Measurements from ENCODE around the gene SFSWAP.
"Not testable (repeated sequence)": the region's sequence is repeated elsewhere in the genome, so short reads cannot be mapped to it uniquely, and the experiment has no call there.

SFSWAP gene

DNA sequence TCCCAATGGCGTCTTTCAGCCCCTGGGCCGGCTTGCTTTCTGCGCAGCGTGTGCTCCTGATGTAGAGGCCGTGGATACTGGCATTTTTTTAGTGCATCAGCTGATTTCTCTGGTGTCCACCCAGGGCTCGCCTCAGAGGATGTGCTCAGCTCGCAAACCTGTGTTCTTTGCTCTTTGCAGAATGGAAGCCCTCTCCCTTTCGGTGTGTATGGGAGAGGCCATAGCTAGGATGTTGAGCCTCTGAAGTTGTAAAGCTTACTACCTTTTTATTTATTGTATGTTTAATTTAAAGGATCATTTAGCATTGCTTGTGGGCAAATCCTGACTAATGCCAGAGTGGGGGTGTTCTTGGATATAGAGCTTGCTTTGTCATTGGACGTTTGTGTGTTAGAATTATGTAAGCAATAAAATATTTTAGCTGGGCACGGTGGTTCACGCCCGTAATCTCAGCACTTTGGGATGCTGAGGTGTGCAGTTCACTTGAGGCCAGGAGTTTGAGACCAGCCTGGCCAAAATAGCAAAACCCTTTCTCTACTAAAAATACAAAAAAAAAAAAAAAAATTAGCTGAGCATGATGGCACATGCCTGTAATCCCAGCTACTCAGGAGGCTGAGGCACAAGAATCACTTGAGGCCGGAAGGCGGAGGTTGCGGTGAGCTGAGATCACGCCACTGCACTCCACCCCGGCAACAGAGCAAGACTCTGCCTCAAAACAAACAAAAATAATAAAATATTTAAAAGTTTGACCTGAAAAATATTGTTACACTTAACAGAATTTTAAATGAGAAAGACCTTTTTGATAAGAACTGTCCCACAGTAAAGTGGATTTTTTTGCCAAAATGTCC lies 64.7 kb downstream of the SFSWAP start:
- H3K27ac ChIP-seq: no peak overlapping the region
- no peak for DNase-seq

DNA sequence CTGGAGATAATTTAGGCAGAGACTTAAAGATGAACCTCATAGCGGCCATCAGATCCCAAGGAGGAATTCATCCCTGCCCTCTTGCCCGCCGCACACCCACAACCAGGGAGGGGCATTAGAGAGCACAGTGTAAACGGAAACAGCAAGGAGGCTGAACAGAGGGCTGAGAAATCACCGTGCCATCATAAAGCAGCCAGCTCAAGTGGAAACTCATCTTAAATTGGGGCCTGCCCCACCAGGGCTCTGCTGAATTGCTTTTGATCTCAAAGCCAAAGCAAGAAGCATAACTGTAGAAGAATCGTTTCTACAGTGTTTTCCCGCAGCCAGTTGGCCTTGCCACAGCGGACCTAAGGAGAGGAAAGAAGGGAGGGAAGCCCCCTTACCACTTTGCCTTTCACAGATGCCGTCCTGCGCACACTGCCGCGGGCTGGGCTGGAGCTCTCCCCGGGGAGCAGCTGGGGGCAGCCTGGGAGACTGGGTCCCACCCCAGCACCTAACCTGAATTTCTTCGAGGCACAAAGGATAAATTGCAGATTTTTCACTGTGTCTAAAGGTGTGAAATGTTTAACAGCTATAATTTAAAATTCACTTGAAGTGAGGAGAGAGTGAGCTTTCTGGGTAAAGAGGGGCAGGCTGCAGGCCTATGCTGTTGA lies 65.5 kb downstream of the SFSWAP start:
- H3K9me3 ChIP-seq (ENCODE audit: severe bottlenecking): no peaks in the 10 kb centered on the region
- peaks cover 39% of the 10 kb centered on the region for H3K36me3 ChIP-seq
- no peaks in the 10 kb centered on the region for H3K27me3 ChIP-seq (ENCODE audit: insufficient read depth, low read depth, severe bottlenecking)
- no peak overlapping the region for H3K4me3 ChIP-seq (ENCODE audit: low read depth, low read length)
- TF ChIP-seq, protein P1, sequence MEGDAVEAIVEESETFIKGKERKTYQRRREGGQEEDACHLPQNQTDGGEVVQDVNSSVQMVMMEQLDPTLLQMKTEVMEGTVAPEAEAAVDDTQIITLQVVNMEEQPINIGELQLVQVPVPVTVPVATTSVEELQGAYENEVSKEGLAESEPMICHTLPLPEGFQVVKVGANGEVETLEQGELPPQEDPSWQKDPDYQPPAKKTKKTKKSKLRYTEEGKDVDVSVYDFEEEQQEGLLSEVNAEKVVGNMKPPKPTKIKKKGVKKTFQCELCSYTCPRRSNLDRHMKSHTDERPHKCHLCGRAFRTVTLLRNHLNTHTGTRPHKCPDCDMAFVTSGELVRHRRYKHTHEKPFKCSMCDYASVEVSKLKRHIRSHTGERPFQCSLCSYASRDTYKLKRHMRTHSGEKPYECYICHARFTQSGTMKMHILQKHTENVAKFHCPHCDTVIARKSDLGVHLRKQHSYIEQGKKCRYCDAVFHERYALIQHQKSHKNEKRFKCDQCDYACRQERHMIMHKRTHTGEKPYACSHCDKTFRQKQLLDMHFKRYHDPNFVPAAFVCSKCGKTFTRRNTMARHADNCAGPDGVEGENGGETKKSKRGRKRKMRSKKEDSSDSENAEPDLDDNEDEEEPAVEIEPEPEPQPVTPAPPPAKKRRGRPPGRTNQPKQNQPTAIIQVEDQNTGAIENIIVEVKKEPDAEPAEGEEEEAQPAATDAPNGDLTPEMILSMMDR (IDR thresholded peaks at IDR 0.05; ENCODE audit: low read depth, low read length): no peak
- no peak for DNase-seq
- no peak overlapping the region for H3K27ac ChIP-seq

More for the DNA sequence above, 64.7 kb downstream of the SFSWAP start:
- Histone ChIP-seq H3K36me3 (peaks cover 44% of the 10 kb centered on the region), H3K9me3 (ENCODE audit: severe bottlenecking) (no peaks in the 10 kb centered on the region), H3K4me3 (ENCODE audit: low read depth, low read length) (no peak overlapping the region), H3K27me3 (ENCODE audit: insufficient read depth, low read depth, severe bottlenecking) (no peaks in the 10 kb centered on the region)
- TF ChIP-seq, protein P1 (IDR thresholded peaks at IDR 0.05; ENCODE audit: low read depth, low read length): no peak

DNA sequence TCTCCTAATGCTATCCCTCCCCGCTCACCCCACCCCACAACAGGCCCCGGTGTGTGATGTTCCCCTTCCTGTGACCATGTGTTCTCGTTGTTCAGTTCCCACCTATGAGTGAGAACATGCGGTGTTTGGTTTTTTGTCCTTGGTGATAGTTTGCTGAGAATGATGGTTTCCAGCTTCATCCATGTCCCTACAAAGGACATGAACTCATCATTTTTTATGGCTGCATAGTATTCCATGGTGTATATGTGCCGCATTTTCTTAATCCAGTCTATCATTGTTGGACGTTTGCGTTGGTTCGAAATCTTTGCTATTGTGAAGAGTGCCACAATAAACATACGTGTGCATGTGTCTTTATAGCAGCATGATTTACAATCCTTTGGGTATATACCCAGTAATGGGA lies 66.4 kb downstream of the SFSWAP start:
- H3K4me3 ChIP-seq (ENCODE audit: low read depth, low read length); H3K27ac ChIP-seq; H3K9me3 ChIP-seq (ENCODE audit: severe bottlenecking); H3K27me3 ChIP-seq (ENCODE audit: insufficient read depth, low read depth, severe bottlenecking); DNase-seq: not testable (repeated sequence)
- H3K36me3 ChIP-seq: peaks cover 38% of the 10 kb centered on the region

DNA sequence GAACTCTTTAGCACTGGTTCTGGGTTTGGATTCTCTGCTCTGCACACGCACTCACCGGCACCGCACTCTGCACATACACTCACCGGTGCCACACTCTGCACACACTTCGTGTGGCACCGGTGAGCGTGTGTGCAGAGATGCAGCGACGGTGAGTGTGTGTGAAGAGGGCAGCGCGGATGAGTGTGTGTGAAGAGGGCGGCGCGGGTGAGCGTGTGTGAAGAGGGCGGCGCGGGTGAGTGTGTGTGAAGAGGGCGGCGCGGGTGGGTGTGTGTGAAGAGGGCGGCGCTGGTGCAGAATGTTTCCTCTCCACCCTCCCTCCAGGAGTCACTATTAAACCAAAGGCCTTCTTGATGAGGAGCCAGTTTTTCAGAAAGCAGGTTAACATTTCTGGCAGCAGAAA lies 68.1 kb downstream of the SFSWAP start:
- no peak overlapping the region for H3K27ac ChIP-seq
- peaks cover 43% of the 10 kb centered on the region for H3K36me3 ChIP-seq
- TF ChIP-seq, protein P1 (IDR thresholded peaks at IDR 0.05; ENCODE audit: low read depth, low read length): no peak

DNA sequence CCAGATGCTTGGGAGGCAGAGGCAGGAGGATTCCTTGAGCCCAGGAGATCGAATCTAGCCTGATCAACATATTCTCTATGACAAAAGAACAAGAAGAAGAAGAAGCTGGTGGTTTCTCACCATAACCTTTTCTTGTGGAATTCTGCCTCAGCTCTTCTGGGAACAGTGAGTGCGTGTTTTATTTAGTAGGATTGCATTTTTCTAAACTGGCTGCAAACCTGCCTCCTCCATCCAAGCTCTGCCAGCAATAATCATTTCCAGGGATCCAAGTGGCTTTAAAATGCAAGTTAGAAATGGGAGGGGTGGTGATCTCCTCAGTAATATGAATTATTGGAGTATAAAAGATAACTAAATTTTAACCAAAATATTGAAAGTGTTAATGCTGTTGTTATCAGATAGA lies 71.2 kb downstream of the SFSWAP start:
- no peak overlapping the region for H3K4me3 ChIP-seq (ENCODE audit: low read depth, low read length)
- TF ChIP-seq, protein P1 (IDR thresholded peaks at IDR 0.05; ENCODE audit: low read depth, low read length): no peak
- no peak overlapping the region for H3K27ac ChIP-seq
- no peak for DNase-seq
- H3K36me3 ChIP-seq: peaks cover 46% of the 10 kb centered on the region
- no peaks in the 10 kb centered on the region for H3K9me3 ChIP-seq (ENCODE audit: severe bottlenecking)
- H3K27me3 ChIP-seq (ENCODE audit: insufficient read depth, low read depth, severe bottlenecking): no peaks in the 10 kb centered on the region

More for the DNA sequence above, 68.1 kb downstream of the SFSWAP start:
- Histone ChIP-seq H3K9me3 (ENCODE audit: severe bottlenecking) (no peaks in the 10 kb centered on the region), H3K4me3 (ENCODE audit: low read depth, low read length) (no peak overlapping the region), H3K27me3 (ENCODE audit: insufficient read depth, low read depth, severe bottlenecking) (no peaks in the 10 kb centered on the region)
- no peak for DNase-seq

DNA sequence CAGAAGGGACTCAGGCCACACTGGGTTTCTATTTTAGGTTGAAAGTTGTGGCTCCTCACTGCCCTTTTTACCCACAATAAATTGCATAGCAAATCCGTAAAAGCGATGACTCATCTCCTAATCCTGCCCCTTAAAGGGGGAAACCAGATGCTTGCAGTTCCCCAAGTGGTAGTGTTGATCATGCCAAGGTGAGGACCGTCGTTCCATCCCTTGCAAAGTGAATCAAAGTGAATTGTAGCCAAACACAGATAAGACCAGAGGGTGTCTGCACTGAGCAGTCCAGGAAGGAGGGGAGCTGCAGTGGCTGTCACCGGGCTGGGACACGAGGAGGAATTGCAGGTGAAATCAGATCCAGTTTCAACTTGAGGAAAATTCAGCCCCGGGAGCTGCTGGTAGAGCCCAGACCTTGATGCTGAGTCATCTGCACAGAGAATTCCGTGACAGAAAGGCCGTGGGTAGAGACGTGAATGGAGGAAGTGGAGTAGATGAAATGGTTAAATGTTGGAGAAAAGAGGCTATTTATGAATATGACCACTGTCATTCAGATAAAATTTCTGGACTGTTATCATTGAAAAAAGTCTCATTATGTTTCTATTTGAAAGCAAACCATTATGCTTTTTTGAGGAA lies 73.1 kb downstream of the SFSWAP start:
- H3K27ac ChIP-seq: no peak overlapping the region
- no peaks in the 10 kb centered on the region for H3K9me3 ChIP-seq (ENCODE audit: severe bottlenecking)
- no peaks in the 10 kb centered on the region for H3K27me3 ChIP-seq (ENCODE audit: insufficient read depth, low read depth, severe bottlenecking)
- H3K4me3 ChIP-seq (ENCODE audit: low read depth, low read length): no peak overlapping the region
- no peak for DNase-seq
- peaks cover 42% of the 10 kb centered on the region for H3K36me3 ChIP-seq
- TF ChIP-seq, protein P1 (IDR thresholded peaks at IDR 0.05; ENCODE audit: low read depth, low read length): no peak
